Measurements from ENCODE around the gene LRCH4. TPM values are rescaled to one million over a fixed set of nuclear protein-coding genes. Genes with fewer than 3 reads are reported as not detected.
"Not testable (repeated sequence)": the region's sequence is repeated elsewhere in the genome, so short reads cannot be mapped to it uniquely, and the experiment has no call there.

LRCH4 gene
- total RNA-seq, 1 donor, result 22.5 TPM

DNA sequence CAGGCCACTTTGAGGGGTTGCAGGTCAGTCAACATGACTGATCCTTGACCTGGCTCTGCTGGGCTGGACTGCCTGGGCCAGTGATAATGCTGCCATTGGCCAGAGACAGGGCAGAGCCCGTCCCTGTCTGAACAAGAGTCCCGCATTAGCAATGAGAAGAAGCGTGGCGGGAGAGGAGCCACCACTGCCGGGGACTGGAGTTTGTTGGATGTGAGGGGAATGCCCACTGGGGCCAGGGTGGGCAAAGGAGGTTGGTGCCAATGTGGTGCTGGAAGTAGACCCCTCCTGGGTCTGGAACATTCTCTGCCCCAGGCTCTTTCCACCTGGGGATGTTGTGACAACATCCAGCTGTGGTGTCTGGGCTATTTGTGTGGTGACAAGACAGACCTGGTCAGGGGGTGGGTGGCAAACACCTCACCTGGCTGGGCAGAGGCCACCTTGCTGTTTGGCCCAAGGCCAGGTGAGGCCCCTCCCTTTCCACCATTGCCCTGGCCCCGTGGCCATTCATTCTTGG, 19.9 kb downstream of the LRCH4 start:
- TF ChIP-seq, protein P1, sequence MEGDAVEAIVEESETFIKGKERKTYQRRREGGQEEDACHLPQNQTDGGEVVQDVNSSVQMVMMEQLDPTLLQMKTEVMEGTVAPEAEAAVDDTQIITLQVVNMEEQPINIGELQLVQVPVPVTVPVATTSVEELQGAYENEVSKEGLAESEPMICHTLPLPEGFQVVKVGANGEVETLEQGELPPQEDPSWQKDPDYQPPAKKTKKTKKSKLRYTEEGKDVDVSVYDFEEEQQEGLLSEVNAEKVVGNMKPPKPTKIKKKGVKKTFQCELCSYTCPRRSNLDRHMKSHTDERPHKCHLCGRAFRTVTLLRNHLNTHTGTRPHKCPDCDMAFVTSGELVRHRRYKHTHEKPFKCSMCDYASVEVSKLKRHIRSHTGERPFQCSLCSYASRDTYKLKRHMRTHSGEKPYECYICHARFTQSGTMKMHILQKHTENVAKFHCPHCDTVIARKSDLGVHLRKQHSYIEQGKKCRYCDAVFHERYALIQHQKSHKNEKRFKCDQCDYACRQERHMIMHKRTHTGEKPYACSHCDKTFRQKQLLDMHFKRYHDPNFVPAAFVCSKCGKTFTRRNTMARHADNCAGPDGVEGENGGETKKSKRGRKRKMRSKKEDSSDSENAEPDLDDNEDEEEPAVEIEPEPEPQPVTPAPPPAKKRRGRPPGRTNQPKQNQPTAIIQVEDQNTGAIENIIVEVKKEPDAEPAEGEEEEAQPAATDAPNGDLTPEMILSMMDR (IDR thresholded peaks at IDR 0.05; ENCODE audit: insufficient read depth, low read depth, low read length), result no peak
- H3K4me3 ChIP-seq (ENCODE audit: low read depth, low read length), result no peak overlapping the region
- no peak for DNase-seq (ENCODE audit: low read depth)

DNA sequence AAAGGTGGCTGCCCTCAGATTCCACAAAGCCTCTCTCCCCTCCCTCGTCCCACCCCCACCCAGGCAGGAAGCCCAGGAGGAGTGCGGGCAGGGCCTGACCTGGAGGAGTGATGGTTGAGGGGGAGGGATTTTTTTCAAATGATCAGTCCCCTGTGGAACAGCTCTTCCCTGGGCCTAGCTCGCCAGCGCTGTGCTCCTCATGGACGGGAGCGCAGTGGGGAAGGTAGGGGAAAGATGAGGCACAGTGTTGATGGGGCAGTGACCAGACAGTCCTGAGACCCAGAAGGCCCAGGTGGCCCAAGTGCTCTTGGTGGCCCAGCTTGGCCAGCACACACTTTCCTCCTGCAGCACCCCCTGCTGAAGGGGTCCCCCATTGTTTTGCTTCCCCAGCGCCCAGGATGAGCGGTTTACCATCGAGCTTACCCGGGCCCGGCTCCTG, 20.8 kb downstream of the LRCH4 start:
- DNase-seq (ENCODE audit: low read depth), result no peak
- TF ChIP-seq, protein P1 (IDR thresholded peaks at IDR 0.05; ENCODE audit: insufficient read depth, low read depth, low read length), result no peak
- H3K4me3 ChIP-seq (ENCODE audit: low read depth, low read length), result no peak overlapping the region

DNA sequence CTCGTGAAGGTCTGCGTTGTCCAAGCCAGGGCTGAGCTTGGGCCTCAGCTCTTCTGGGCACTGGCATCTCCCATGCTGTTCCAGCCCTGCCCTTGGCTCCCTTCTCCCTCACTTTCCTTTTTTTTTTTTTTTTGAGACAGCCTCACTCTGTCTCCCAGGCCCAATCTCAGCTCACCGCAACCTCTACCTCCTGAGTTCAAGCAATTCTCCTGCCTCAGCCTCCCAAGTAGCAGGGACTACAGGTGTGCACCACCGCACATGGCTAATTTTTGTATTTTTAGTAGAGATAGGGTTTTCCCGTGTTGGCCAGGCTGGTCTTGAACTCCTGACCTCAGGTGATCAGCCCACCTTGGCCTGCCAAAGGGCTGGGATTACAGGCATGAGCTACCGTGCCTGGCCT, 21.5 kb downstream of the LRCH4 start:
- DNase-seq (ENCODE audit: low read depth); H3K4me3 ChIP-seq (ENCODE audit: low read depth, low read length): not testable (repeated sequence)

DNA sequence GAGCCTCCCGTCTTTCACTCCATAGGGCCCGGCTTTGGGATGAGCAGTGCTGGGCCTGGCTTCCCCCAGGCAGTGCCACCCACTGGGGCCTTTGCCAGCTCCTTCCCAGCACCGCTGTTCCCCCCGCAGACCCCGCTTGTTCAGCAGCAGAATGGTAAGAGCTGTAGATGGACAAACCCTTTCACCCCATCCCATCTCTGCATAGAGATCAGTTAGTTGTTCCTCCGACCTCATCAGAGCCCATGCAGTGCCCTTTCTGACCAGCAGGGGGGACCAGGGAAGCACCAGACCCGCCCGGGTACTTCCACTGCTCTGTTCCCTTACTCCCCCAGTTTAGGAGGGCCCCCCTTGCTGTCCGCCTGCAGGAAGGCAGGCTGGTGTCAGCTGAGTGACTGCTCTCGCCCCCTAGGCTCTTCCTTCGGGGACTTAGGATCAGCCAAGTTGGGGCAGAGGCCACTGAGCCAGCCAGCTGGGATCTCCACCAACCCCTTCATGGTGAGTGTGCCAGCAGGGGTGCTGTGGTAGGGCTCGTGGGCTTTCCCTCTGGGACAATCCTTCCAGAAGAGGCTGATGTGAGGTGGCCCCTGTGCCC, 22.0 kb downstream of the LRCH4 start:
- DNase-seq (ENCODE audit: low read depth), result peak; percentile 73
- H3K4me3 ChIP-seq (ENCODE audit: low read depth, low read length), result no peak overlapping the region
- TF ChIP-seq, protein P1 (IDR thresholded peaks at IDR 0.05; ENCODE audit: insufficient read depth, low read depth, low read length), result peak; percentile 99

DNA sequence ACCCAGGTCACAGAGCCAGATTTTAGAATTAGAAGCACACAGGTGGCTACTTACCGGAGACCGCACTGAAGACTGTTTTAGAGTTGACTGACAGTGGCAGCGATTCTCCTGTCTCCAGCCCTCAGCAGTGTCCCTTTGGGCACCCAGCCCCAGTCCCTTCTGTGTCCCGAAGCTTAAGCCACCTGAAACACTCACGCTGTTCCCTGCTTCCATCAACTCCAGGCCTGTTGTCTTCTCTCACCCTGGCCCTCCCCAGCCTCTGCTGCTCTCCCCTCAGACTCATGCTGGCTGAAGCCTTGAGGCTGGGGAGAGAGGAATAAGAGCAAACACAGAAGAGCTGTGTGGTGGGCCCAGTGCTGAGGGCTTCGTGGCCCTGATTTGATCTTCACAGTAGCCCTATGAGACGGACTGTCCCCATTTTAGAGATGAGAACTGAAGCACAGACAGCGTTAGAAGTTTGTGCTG, 22.8 kb downstream of the LRCH4 start:
- no peak overlapping the region for H3K4me3 ChIP-seq (ENCODE audit: low read depth, low read length)
- DNase-seq (ENCODE audit: low read depth), result no peak
- TF ChIP-seq, protein P1 (IDR thresholded peaks at IDR 0.05; ENCODE audit: insufficient read depth, low read depth, low read length), result no peak

DNA sequence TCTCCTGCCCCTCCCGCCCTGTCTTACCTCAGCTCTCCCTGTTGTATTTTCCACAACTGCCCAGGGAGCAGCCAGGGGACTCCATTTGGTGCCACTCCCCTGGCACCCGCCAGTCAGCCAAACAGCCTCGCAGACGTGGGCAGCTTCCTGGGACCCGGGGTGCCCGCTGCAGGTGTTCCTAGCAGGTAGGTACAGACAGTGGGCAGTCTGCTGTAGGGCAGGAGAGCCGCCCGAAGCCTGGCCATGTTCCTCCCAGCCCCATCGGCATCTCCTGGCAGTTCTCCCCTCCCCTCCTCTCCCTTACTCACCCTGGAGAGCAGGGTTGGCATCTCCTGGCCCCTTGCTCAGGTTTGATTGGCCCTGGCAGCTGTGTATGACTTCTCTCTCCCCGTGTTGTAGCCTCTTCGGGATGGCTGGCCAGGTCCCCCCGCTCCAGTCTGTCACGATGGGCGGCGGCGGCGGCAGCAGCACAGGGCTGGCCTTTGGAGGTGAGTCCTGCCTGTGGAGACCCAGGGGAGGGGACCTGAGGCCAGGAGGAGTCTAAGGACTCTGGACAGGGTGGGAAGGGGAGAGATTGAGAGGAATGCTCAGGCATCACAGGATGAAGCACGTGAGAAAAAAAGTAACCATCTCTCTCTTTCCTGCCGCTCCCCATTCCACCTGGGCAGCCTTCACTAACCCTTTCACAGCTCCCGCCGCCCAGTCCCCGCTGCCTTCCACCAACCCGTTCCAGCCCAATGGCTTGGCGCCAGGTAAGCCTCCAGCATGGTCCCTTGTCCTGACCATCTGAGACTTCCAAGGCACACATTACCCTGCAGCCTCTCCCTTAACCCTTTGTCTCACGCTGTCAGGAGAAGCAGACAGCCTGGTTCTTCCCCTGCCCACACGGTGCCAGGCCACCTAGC, 23.5 kb downstream of the LRCH4 start:
- TF ChIP-seq, protein P1 (IDR thresholded peaks at IDR 0.05; ENCODE audit: insufficient read depth, low read depth, low read length), result no peak
- no peak overlapping the region for H3K4me3 ChIP-seq (ENCODE audit: low read depth, low read length)
- DNase-seq (ENCODE audit: low read depth), result no peak

All from fibroblast of villous mesenchyme (primary cell).